Right renal pelvis (tissue), 4 donors: ENCODE data around the gene ZNF540. TPM values are rescaled to one million over a fixed set of nuclear protein-coding genes. Genes with fewer than 3 reads are reported as not detected.

Source experiments
- polyA plus RNA-seq, 4 donors: library from polyadenylated mRNA; unstranded; fragments of 120-200 nt; gene quantifications; one replicate each; pipeline ENCODE4 v1.2.1, GENCODE V29; 2013; ENCODE audit not compliant: insufficient read length in 4 of 4

ZNF540 gene
- polyA plus RNA-seq, 4 donors = 3.6 to 6.0 (median 4.4) TPM

Other genes with a start within 250 kb of the ZNF540 start
- 10 to 100 TPM in 3 of 4 donors, 1 to 10 TPM in 1; 7.5 to 18.8 (median 10.5) TPM for gene ZNF527, start 223.8 kb upstream of the ZNF540 start, polyA plus RNA-seq
- gene ZNF569, start 127.4 kb upstream of the ZNF540 start, polyA plus RNA-seq = 10 to 100 TPM in 3 of 4 donors, 1 to 10 TPM in 1; 10.0 to 13.2 (median 12.4) TPM
- 10 to 100 TPM in 3 of 4 donors, 1 to 10 TPM in 1; 8.6 to 12.5 (median 11.2) TPM for gene ZNF570, start 125.5 kb upstream of the ZNF540 start, polyA plus RNA-seq
- 10 to 100 TPM; 18.1 to 24.7 (median 20.7) TPM for gene ZNF793, start 87.9 kb upstream of the ZNF540 start, polyA plus RNA-seq
- gene ZNF571, start 84 bp upstream of the ZNF540 start, polyA plus RNA-seq = 10 to 100 TPM in 3 of 4 donors, 1 to 10 TPM in 1; 9.1 to 12.7 (median 11.4) TPM
- 10 to 100 TPM; 19.0 to 25.7 (median 23.7) TPM for gene ZFP30, start 60.6 kb downstream of the ZNF540 start, polyA plus RNA-seq
- 10 to 100 TPM; 10.9 to 13.8 (median 13.6) TPM for gene ZNF607, start 124.9 kb downstream of the ZNF540 start, polyA plus RNA-seq
- 10 to 100 TPM; 10.8 to 13.4 (median 12.0) TPM for gene ZNF573, start 184.7 kb downstream of the ZNF540 start, polyA plus RNA-seq